ENCODE data around the gene CDH8.
"Not testable (repeated sequence)": the region's sequence is repeated elsewhere in the genome, so short reads cannot be mapped to it uniquely, and the experiment has no call there.

CDH8 gene

GRCh38 chr16:61807551-61807950 lies 228.7 kb downstream of the CDH8 start:
- Mint-ChIP-seq H3K27me3 (ENCODE audit: low read depth) (no peaks in the 10 kb centered on the region), H3K4me1 (peaks cover 9% of the 10 kb centered on the region), H3K9me3 (peaks cover 2% of the 10 kb centered on the region), H3K27ac (no peak overlapping the region), H3K36me3 (ENCODE audit: low read depth) (no peaks in the 10 kb centered on the region), H3K4me3 (no peak overlapping the region)
- TF ChIP-seq CTCF (IDR thresholded peaks at IDR 0.05; ENCODE audit: unreplicated experiment in 3 of 3), result no peak

GRCh38 chr16:61801217-61801616 lies 235.0 kb downstream of the CDH8 start:
- not testable (repeated sequence) for H3K27ac Mint-ChIP-seq; H3K27me3 Mint-ChIP-seq (ENCODE audit: low read depth); H3K4me3 Mint-ChIP-seq; H3K4me1 Mint-ChIP-seq; H3K9me3 Mint-ChIP-seq; H3K36me3 Mint-ChIP-seq (ENCODE audit: low read depth)

- TF ChIP-seq CTCF (IDR thresholded peaks at IDR 0.05; ENCODE audit: unreplicated experiment in 3 of 3), result no peak
- Mint-ChIP-seq H3K27ac (no peak overlapping the region), H3K27me3 (ENCODE audit: low read depth) (no peaks in the 10 kb centered on the region), H3K4me3 (no peak overlapping the region), H3K4me1 (no peaks in the 10 kb centered on the region), H3K9me3 (peaks cover 2% of the 10 kb centered on the region), H3K36me3 (ENCODE audit: low read depth) (no peaks in the 10 kb centered on the region)
Measured at GRCh38 chr16:61798741-61799140, 237.5 kb downstream of the CDH8 start.

GRCh38 chr16:61797961-61798507 lies 238.2 kb downstream of the CDH8 start:
- Mint-ChIP-seq H3K27me3 (ENCODE audit: low read depth) (no peaks in the 10 kb centered on the region), H3K4me1 (no peaks in the 10 kb centered on the region), H3K4me3 (no peak overlapping the region), H3K9me3 (no peaks in the 10 kb centered on the region), H3K27ac (no peak overlapping the region), H3K36me3 (ENCODE audit: low read depth) (no peaks in the 10 kb centered on the region)
- no peak for TF ChIP-seq CTCF (IDR thresholded peaks at IDR 0.05; ENCODE audit: unreplicated experiment in 3 of 3)

GRCh38 chr16:61797296-61797795 lies 238.9 kb downstream of the CDH8 start:
- Mint-ChIP-seq H3K4me1 (no peaks in the 10 kb centered on the region), H3K36me3 (ENCODE audit: low read depth) (no peaks in the 10 kb centered on the region), H3K27ac (no peak overlapping the region), H3K4me3 (no peak overlapping the region), H3K9me3 (no peaks in the 10 kb centered on the region), H3K27me3 (ENCODE audit: low read depth) (no peaks in the 10 kb centered on the region)
- no peak for TF ChIP-seq CTCF (IDR thresholded peaks at IDR 0.05; ENCODE audit: unreplicated experiment in 3 of 3)

- Mint-ChIP-seq H3K9me3 (peaks cover 4% of the 10 kb centered on the region), H3K4me1 (no peaks in the 10 kb centered on the region), H3K27me3 (ENCODE audit: low read depth) (no peaks in the 10 kb centered on the region), H3K36me3 (ENCODE audit: low read depth) (no peaks in the 10 kb centered on the region), H3K27ac (no peak overlapping the region), H3K4me3 (no peak overlapping the region)
- no peak for TF ChIP-seq CTCF (IDR thresholded peaks at IDR 0.05; ENCODE audit: unreplicated experiment in 3 of 3)
Measured at GRCh38 chr16:61792194-61792909, 243.9 kb downstream of the CDH8 start.
